ENCODE data around the gene DPP6.

Gene DPP6

DNA sequence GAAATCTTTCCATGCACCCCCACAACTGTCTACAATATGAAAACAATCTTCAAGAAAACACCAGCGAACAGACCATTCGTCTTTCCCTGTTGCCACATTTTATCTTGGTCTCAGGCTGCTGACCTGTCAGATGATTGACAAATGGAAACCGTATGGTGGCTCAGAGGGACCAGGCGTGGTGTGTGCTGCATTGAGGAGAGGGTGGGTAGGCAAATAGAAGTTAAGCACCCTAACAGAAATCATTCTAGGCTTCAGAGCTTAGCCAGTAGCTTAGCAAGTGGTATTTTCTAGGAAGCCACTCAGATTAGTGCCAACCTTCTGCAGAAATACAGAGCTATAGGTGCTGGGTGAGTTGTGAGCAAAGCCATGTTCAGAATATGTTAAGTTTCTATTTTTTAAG, 114.9 kb downstream of the DPP6 start:
- DNase-seq (ENCODE audit: low read depth, low spot score): no peak
- CTCF ChIA-PET: no interaction called here
- TF ChIP-seq, protein P1, sequence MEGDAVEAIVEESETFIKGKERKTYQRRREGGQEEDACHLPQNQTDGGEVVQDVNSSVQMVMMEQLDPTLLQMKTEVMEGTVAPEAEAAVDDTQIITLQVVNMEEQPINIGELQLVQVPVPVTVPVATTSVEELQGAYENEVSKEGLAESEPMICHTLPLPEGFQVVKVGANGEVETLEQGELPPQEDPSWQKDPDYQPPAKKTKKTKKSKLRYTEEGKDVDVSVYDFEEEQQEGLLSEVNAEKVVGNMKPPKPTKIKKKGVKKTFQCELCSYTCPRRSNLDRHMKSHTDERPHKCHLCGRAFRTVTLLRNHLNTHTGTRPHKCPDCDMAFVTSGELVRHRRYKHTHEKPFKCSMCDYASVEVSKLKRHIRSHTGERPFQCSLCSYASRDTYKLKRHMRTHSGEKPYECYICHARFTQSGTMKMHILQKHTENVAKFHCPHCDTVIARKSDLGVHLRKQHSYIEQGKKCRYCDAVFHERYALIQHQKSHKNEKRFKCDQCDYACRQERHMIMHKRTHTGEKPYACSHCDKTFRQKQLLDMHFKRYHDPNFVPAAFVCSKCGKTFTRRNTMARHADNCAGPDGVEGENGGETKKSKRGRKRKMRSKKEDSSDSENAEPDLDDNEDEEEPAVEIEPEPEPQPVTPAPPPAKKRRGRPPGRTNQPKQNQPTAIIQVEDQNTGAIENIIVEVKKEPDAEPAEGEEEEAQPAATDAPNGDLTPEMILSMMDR (IDR thresholded peaks at IDR 0.05; ENCODE audit: insufficient read depth, low read length, missing control alignments): no peak
- H3K4me3 ChIP-seq (ENCODE audit: low read depth, low read length): no peak overlapping the region
- POLR2A ChIA-PET: no interaction called here

- CTCF ChIA-PET: no interaction called here
- TF ChIP-seq, protein P1 (IDR thresholded peaks at IDR 0.05; ENCODE audit: insufficient read depth, low read length, missing control alignments): no peak
- no peak for DNase-seq (ENCODE audit: low read depth, low spot score)
- POLR2A ChIA-PET: no interaction called here
- no peak overlapping the region for H3K4me3 ChIP-seq (ENCODE audit: low read depth, low read length)
Observed at GRCh38 chr7:154167807-154168206, 115.6 kb downstream of the DPP6 start.

DNA sequence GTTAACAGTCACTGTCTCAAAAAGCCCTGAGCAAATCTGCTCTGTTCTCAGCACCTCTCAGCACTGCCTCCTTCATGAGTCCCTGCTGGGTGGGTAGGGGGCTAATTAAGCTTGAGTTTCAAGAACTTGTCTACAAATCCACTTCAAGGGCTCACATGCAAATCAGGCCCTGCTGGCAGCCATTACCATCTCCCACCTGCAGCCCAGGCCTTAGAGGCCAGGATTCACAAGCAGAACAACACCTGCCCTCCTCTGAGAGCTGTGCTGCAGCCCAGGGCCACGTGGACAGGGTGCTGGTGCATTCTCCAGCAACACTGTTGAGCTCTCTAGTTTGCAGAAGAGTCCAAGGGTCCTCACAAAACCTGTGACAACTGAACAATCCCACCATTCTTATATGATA, 119.2 kb downstream of the DPP6 start:
- CTCF ChIA-PET: no interaction called here
- no peak for DNase-seq (ENCODE audit: low read depth, low spot score)
- TF ChIP-seq, protein P1 (IDR thresholded peaks at IDR 0.05; ENCODE audit: insufficient read depth, low read length, missing control alignments): no peak
- no peak overlapping the region for H3K4me3 ChIP-seq (ENCODE audit: low read depth, low read length)
- POLR2A ChIA-PET: no interaction called here

DNA sequence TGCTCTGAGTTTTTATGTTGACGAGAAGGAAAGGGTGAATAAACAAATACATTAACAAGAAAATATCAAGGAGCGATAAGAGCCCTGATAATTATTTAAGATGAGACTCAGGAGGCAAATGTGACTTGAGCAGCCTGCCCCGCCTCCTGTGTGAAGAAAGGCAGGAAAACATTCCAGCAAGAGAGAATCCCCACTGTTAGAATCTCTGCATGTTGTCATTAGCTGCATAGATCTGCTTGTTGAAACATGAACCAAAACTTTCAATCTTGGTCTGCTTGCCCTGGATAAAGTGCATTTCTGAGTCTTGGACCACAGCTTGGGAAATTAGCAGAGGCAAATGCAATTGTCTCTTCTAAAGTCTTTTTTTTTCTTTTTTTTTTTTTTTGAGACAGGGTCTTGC, 120.0 kb downstream of the DPP6 start:
- TF ChIP-seq, protein P1 (IDR thresholded peaks at IDR 0.05; ENCODE audit: insufficient read depth, low read length, missing control alignments): no peak
- POLR2A ChIA-PET: no interaction called here
- no peak for DNase-seq (ENCODE audit: low read depth, low spot score)
- no peak overlapping the region for H3K4me3 ChIP-seq (ENCODE audit: low read depth, low read length)
- CTCF ChIA-PET: no interaction called here

- CTCF ChIA-PET: no interaction called here
Observed at GRCh38 chr7:154177584-154177983, 125.4 kb downstream of the DPP6 start.

DNA sequence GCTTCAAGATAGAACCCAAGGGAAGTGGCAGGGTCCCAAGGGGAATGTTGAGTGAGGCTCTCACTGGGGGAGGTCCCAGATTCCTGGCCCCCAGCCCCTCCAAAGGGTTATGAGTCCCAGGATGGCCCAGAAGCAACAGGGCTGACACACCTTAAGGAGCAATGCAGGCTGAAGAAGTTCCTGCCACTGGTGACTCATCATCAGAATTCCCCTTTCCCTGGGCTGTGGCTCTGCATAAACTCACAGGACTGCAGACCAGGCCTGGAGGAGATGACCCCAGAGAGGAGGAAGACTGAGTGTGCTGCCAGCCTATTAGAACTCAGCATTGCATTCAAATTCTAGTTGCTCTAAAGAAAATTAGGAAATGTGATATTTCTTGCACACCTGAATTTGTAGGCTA, 126.7 kb downstream of the DPP6 start:
- DNase-seq (ENCODE audit: low read depth, low spot score): no peak
- POLR2A ChIA-PET: no interaction called here
- TF ChIP-seq, protein P1 (IDR thresholded peaks at IDR 0.05; ENCODE audit: insufficient read depth, low read length, missing control alignments): no peak
- CTCF ChIA-PET: no interaction called here
- H3K4me3 ChIP-seq (ENCODE audit: low read depth, low read length): no peak overlapping the region

More at GRCh38 chr7:154177584-154177983, 125.4 kb downstream of the DPP6 start:
- no peak for DNase-seq (ENCODE audit: low read depth, low spot score)
- TF ChIP-seq, protein P1 (IDR thresholded peaks at IDR 0.05; ENCODE audit: insufficient read depth, low read length, missing control alignments): no peak
- H3K4me3 ChIP-seq (ENCODE audit: low read depth, low read length): no peak overlapping the region
- POLR2A ChIA-PET: no interaction called here
